Measurements from ENCODE around the gene HTR3D. TPM values are rescaled to one million over a fixed set of nuclear protein-coding genes. Genes with fewer than 3 reads are reported as not detected.
A peak's percentile ranks its signal among the peaks of the same experiment; 100 is the strongest.
"Not testable (repeated sequence)": the region's sequence is repeated elsewhere in the genome, so short reads cannot be mapped to it uniquely, and the experiment has no call there.

The HTR3D gene
- total and polyA plus RNA-seq, 9 donors, result not detected

DNA sequence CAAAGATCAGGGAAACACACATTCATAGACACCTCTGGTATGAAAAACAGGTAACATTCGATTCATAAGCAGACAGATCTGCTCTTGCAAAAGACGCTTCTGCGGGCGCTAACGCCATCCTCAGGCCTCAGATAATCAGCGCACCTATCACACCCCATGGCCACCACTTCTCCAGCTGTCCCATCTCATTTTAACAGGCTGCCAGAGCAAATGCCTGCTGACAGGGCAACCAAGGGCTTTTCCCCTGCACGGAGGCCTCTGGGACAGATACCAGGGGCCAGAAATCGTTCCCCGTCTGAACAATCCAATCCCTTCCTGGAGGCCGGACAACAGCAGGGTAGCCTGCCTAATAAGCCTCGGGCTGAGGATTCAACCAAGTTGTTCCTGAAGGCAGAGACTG, 29.1 kb upstream of the HTR3D start:
- H3K9me3 ChIP-seq (replicated peaks; ENCODE audit: control insufficient read depth, low read depth, low read length), result no peaks in the 10 kb centered on the region
- H3K27me3 ChIP-seq (ENCODE audit: control insufficient read depth, insufficient read depth, low read length), result no peaks in the 10 kb centered on the region
- H3K36me3 ChIP-seq (ENCODE audit: control insufficient read depth, insufficient read depth, low read length), result peaks cover 2% of the 10 kb centered on the region
- no peaks in the 10 kb centered on the region for H3K4me1 ChIP-seq (ENCODE audit: control insufficient read depth, insufficient read depth, low read length)
- DNase-seq, result no peak
- no peak overlapping the region for H3K4me3 ChIP-seq (ENCODE audit: low read length)
- WGBS (ENCODE audit: insufficient coverage), result 87% methylated on average over 11 of the region's 11 CpGs
- no peak overlapping the region for H3K27ac ChIP-seq (ENCODE audit: low read length)

DNA sequence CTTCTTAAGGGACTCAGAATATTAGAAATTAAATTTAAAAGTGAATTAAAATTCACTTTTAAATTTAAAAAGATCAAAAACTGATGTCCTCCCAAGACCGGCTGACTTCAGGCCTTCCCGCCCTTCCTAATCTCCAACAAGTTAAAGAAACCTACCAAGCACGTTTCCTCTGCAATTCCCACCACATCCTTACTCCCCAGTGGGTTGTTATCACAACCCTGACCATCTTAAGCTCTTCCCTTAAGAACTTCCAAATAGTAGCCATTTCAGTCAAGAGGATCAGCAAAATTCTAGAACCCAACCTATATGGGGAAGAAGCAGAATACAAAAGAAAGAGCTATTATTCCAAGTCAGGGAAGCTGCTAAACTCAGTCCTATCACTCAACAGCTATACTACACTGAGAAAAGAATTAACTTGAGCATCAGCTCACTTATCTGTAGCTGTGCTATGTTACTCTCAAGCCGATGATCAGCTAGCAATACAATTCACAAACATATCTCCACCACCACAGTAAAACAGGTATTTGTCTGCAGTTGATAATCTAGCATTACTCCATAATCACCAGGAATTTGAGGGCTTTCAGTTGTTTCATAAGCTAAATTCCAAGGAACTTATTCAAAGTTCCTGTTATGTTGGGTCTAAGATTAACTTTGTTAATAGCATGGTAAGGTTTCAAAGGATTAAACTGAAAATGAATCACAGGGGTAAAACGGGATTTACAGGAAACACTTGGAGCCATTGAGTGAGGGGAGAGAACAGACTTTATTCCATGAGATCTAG, 28.2 kb upstream of the HTR3D start:
- no peak overlapping the region for H3K4me3 ChIP-seq (ENCODE audit: low read length)
- H3K4me1 ChIP-seq (ENCODE audit: control insufficient read depth, insufficient read depth, low read length), result no peaks in the 10 kb centered on the region
- DNase-seq, result no peak
- WGBS (ENCODE audit: insufficient coverage), result 63% methylated on average over 3 of the region's 5 CpGs
- no peaks in the 10 kb centered on the region for H3K27me3 ChIP-seq (ENCODE audit: control insufficient read depth, insufficient read depth, low read length)
- H3K27ac ChIP-seq (ENCODE audit: low read length), result no peak overlapping the region
- H3K36me3 ChIP-seq (ENCODE audit: control insufficient read depth, insufficient read depth, low read length), result peaks cover 2% of the 10 kb centered on the region
- H3K9me3 ChIP-seq (replicated peaks; ENCODE audit: control insufficient read depth, low read depth, low read length), result no peaks in the 10 kb centered on the region

DNA sequence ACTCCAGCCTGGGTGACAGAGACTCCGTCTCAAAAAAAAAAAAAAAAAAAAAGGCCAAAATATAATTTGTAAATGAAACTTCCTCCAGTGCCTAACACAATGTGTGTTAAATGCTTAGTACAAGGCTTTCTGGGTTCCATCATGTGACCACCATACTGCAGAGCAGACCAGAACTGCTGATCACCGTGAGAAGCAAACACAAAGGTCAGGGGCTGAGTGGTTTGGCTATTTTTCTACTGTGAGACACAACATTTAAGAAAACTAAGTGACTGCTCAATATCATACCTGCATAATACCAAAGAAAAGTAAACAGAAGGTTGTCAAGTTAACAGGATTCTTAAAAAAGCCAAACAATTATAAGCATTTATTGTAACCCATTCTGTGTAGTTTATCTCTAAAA, 27.1 kb upstream of the HTR3D start:
- Histone ChIP-seq H3K36me3 (ENCODE audit: control insufficient read depth, insufficient read depth, low read length) (peaks cover 2% of the 10 kb centered on the region), H3K4me1 (ENCODE audit: control insufficient read depth, insufficient read depth, low read length) (no peaks in the 10 kb centered on the region), H3K27me3 (ENCODE audit: control insufficient read depth, insufficient read depth, low read length) (no peaks in the 10 kb centered on the region), H3K27ac (ENCODE audit: low read length) (no peak overlapping the region), H3K9me3 (replicated peaks; ENCODE audit: control insufficient read depth, low read depth, low read length) (no peaks in the 10 kb centered on the region), H3K4me3 (ENCODE audit: low read length) (no peak overlapping the region)
- peak; percentile 63 for DNase-seq
- no CpG with 5 or more reads among the region's 2 CpGs for WGBS (ENCODE audit: insufficient coverage)

DNA sequence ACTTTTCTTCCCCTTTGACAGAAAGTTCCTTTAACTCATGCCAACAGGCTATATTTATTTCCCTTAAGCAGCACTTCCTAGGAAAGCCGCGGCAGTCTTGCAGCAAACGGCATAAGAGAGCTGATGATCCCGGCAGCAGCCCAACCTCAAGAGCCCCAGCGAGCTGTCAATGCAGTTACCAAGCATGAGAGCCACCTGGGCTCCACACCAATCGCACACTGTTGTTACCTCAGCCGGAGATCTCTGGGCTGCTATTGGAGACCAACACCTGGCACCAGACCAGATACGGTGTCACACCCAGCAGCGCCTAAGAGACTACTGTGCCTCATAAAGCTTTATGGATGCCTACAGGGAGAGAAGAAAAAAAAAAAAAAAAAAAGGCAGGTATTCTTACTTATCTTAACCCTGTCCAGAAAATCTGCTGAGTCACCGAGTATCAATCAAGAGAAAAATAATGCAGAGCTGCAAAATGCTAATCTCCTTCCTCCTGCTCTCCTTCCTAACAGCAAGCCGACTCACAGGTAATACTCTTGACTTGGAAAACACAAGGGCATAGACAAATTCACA, 25.5 kb upstream of the HTR3D start:
- DNase-seq, result peak; percentile 67
- Histone ChIP-seq H3K36me3 (ENCODE audit: control insufficient read depth, insufficient read depth, low read length) (peaks cover 9% of the 10 kb centered on the region), H3K4me3 (ENCODE audit: low read length) (no peak overlapping the region), H3K4me1 (ENCODE audit: control insufficient read depth, insufficient read depth, low read length) (no peaks in the 10 kb centered on the region), H3K27me3 (ENCODE audit: control insufficient read depth, insufficient read depth, low read length) (no peaks in the 10 kb centered on the region), H3K27ac (ENCODE audit: low read length) (no peak overlapping the region), H3K9me3 (replicated peaks; ENCODE audit: control insufficient read depth, low read depth, low read length) (no peaks in the 10 kb centered on the region)
- WGBS (ENCODE audit: insufficient coverage), result 29% methylated on average over 7 of the region's 11 CpGs

DNA sequence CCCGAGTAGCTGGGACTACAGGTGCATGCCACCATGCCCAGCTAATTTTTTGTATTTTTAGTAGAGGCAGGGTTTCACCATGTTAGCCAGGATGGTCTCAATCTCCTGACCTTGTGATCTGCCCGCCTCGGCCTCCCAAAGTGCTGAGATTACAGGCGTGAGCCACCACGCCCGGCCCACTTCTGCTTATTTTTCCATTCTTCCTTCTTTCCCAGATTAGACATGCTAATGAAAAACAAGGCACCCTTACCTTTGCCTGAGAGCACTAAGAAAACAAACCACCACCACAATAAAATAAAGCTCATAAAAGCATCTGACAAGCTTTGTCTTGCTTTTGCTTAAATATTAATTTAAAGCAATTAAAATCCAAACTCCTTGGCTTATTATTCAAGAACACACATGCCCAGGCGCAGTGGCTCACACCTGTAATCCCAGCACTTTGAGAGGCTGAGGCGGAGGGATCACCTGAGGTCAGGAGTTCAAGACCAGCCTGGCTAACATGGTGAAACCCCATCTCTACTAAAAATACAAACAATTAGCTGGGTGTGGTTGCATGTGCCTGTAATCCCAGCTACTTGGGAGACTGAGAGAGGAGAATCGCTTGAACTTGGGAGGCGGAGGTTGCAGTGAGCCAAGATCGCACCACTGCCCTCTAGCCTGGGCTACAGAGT, 24.3 kb upstream of the HTR3D start:
- WGBS (ENCODE audit: insufficient coverage), result no CpG with 5 or more reads among the region's 11 CpGs
- not testable (repeated sequence) for H3K27ac ChIP-seq (ENCODE audit: low read length); H3K4me1 ChIP-seq (ENCODE audit: control insufficient read depth, insufficient read depth, low read length); H3K9me3 ChIP-seq (replicated peaks; ENCODE audit: control insufficient read depth, low read depth, low read length); H3K27me3 ChIP-seq (ENCODE audit: control insufficient read depth, insufficient read depth, low read length); H3K4me3 ChIP-seq (ENCODE audit: low read length); H3K36me3 ChIP-seq (ENCODE audit: control insufficient read depth, insufficient read depth, low read length); DNase-seq

DNA sequence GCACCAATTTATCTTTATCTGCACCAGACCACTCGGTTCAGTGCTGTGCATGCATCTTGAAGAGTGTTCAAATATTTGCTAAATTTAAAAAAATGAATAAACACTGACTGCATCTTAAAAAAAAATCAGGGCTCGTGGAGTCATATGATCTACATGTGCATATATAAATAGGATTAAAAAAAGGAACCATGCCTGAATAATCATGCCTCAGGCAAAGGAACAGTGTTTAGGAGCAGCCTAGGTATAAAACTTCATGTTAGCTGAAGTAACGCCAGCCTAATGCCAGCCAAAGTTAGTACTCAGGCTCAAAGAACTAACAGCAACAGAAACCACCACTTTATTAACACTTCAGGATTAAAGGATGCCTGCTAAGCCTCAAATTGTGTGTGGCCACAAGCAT, 23.4 kb upstream of the HTR3D start:
- H3K9me3 ChIP-seq (replicated peaks; ENCODE audit: control insufficient read depth, low read depth, low read length), result no peaks in the 10 kb centered on the region
- no peak overlapping the region for H3K4me3 ChIP-seq (ENCODE audit: low read length)
- no peaks in the 10 kb centered on the region for H3K27me3 ChIP-seq (ENCODE audit: control insufficient read depth, insufficient read depth, low read length)
- DNase-seq, result no peak
- H3K27ac ChIP-seq (ENCODE audit: low read length), result no peak overlapping the region
- WGBS (ENCODE audit: insufficient coverage), result no CpG with 5 or more reads among the region's 3 CpGs
- peaks cover 11% of the 10 kb centered on the region for H3K36me3 ChIP-seq (ENCODE audit: control insufficient read depth, insufficient read depth, low read length)
- no peaks in the 10 kb centered on the region for H3K4me1 ChIP-seq (ENCODE audit: control insufficient read depth, insufficient read depth, low read length)

DNA sequence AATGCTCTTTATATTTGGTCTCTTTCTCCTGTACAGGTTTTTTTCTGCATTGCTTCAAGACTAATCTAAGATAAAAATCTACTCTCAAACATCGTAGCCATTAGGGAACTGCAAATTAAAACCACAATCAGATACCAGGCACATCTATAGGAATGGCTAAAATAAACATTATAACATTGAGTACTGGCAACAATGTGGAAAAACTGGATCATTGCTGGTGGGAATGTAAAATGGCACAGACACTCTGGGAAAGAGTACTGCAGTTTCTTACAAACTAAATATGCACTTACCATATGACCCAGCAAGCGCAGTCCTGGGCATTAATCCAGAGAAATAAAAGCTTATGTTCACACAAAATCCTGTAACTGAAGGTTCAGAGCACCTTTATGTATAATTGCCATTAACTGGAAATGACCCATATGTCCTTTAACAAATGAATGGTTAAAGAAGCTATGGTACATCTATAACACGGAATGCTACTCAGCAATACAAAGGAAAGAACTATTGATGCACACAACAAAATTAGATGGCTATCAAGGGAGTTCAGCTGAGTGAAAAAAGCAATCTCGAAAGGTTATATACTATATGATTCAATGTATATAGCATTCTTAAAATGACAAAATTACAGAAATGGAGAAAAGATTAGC, 20.2 kb upstream of the HTR3D start:
- Histone ChIP-seq H3K9me3 (replicated peaks; ENCODE audit: control insufficient read depth, low read depth, low read length) (no peaks in the 10 kb centered on the region), H3K36me3 (ENCODE audit: control insufficient read depth, insufficient read depth, low read length) (peaks cover 15% of the 10 kb centered on the region), H3K27me3 (ENCODE audit: control insufficient read depth, insufficient read depth, low read length) (no peaks in the 10 kb centered on the region), H3K4me1 (ENCODE audit: control insufficient read depth, insufficient read depth, low read length) (peaks cover 5% of the 10 kb centered on the region), H3K27ac (ENCODE audit: low read length) (no peak overlapping the region), H3K4me3 (ENCODE audit: low read length) (no peak overlapping the region)
- no peak for DNase-seq
- no CpG with 5 or more reads among the region's 4 CpGs for WGBS (ENCODE audit: insufficient coverage)

DNA sequence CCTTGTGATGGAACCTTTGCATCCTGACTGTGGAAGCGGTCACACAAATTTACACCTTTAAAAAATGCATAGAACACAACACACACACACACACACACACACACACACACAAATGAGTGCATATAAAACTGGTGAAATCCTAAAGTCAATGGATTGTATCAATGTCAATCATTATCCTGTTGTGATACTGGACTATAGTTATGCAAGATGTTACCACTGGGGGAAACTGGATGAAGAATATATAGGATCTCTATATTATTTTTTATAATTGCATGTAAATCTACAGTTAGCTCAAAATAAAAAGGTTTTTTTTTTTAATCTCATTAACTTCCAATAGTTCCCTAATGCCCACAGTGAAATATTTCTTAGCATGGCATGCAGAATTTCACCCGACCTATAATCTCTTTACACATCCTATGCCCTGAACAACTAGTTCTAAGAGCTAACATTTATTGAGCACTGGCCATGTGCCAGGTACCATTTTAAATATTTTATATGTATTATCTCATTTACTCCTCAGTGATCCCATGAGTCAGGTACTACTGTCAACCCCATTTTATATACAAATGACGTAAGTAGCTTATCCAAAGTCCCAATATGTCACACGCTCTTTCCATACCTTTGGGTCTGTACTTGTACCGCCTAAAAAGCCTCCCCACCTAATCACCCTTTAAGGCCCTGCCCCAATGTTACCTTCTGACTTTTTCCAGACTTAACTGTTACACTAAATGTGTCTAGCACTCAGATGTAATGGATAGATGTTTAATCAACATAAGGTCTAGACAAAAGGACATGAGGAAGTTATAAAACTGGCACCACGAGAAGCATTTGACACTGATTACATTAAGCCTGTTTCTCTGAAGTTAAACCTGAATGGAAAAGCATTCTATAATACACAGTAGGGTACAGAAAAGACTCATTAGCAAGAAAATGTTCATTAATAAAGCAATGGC, 19.3 kb upstream of the HTR3D start:
- no peak for DNase-seq
- H3K27me3 ChIP-seq (ENCODE audit: control insufficient read depth, insufficient read depth, low read length), result no peaks in the 10 kb centered on the region
- 100% methylated on average over 1 of the region's 6 CpGs for WGBS (ENCODE audit: insufficient coverage)
- H3K9me3 ChIP-seq (replicated peaks; ENCODE audit: control insufficient read depth, low read depth, low read length), result no peaks in the 10 kb centered on the region
- peaks cover 12% of the 10 kb centered on the region for H3K4me1 ChIP-seq (ENCODE audit: control insufficient read depth, insufficient read depth, low read length)
- H3K4me3 ChIP-seq (ENCODE audit: low read length), result no peak overlapping the region
- no peak overlapping the region for H3K27ac ChIP-seq (ENCODE audit: low read length)
- peaks cover 15% of the 10 kb centered on the region for H3K36me3 ChIP-seq (ENCODE audit: control insufficient read depth, insufficient read depth, low read length)

DNA sequence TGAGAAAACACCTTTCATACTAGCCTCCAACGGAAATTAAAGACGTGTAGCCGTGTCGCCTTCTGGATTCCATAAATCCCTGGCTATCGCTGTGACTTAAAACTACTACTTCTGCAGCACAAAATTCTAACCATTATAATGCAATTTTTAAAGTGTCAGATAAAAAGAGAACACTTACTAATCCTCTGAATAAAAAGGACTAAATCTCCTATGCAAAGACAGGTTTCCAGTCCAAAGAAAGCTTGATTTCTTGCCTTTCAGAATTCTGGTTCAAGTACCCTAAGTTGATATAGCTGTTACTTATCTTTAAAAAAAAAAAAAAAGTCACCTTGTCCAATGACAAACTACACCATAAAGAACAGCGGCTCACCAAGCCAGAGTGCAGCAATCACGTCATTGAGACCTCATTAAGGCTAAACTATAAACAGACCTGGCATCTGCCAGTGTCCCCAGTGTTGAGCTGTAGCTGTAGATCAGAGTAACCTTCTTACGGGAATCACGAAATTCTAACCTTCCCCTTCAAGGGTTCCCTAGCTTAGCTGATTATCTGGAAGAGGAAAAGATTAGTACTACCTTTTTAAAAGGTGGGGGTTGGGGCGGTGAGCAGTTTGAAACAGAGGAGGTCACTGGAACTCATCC, 16.0 kb upstream of the HTR3D start:
- H3K4me3 ChIP-seq (ENCODE audit: low read length), result no peak overlapping the region
- peaks cover 9% of the 10 kb centered on the region for H3K36me3 ChIP-seq (ENCODE audit: control insufficient read depth, insufficient read depth, low read length)
- peaks cover 12% of the 10 kb centered on the region for H3K4me1 ChIP-seq (ENCODE audit: control insufficient read depth, insufficient read depth, low read length)
- no CpG with 5 or more reads among the region's 10 CpGs for WGBS (ENCODE audit: insufficient coverage)
- peak overlapping the region; percentile 42 for H3K27ac ChIP-seq (ENCODE audit: low read length)
- H3K9me3 ChIP-seq (replicated peaks; ENCODE audit: control insufficient read depth, low read depth, low read length), result no peaks in the 10 kb centered on the region
- no peaks in the 10 kb centered on the region for H3K27me3 ChIP-seq (ENCODE audit: control insufficient read depth, insufficient read depth, low read length)
- DNase-seq, result no peak
